Tibial nerve (tissue), 4 donors: ENCODE data around the gene RAB8B.

Experiments used
- EP300 ChIP-seq, 2 donors: sonication (generic); formaldehyde crosslinking; IDR thresholded peaks; one replicate each; pipeline ENCODE4 v1.6.1; 2017; ENCODE audit warnings: antibody characterized with exemption in 2 of 2, mild to moderate bottlenecking in 1 of 2
- POLR2A ChIP-seq, 2 donors: fragments of 450-650 bp; IDR thresholded peaks; one replicate each; pipeline ENCODE4 v1.6.1; 2017; ENCODE audit warnings: antibody characterized with exemption in 2 of 2, mild to moderate bottlenecking in 2 of 2, moderate library complexity in 2 of 2
- TF ChIP-seq, protein P1 (sequence below), 5 experiments: fragments of 200-600 bp in 3 of 5; fragments of 450-650 bp in 2 of 5; sonication (generic) in 3 of 5; IDR thresholded peaks; one replicate each; pipeline ENCODE4 v1.5.1; 2016 to 2019; ENCODE audit warnings: antibody characterized with exemption in 5 of 5, mild to moderate bottlenecking in 3 of 5, moderate library complexity in 2 of 5

DNA sequence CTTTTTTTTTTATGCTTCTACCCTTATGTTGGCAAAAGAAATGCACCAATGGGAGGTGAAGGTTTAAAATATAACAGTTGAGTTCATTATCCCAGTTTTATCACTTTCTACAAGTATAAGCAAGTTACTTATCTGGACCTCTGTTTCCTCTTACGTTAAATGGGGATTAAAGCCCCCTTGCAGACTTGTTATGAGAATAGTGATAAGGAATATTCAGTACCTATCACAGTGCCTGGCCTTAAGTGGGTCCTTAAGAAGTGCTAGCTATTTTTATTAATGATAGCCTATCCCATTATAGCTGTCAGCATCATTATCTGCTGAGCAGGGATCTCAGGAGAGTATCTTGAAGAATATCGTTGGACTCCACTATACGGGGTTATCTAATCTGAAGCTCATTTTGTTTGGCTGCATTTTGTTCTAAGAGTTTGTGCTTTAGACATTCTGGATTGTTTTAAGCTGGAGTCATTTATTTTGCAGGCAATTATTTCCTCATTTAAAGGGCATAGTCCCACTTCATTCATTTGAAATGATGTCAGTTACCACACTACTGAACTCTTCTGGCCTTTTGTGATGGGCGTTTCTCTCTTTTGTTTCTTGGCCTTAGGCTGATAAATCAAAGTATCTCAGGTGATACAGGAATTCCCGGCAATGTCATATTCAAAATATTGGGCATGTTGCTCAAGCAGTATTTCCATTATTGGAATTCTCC, 28.8 kb downstream of the RAB8B start:
- TF ChIP-seq EP300 (IDR thresholded peaks at IDR 0.05) (peak; percentile 57 to 84), POLR2A (IDR thresholded peaks at IDR 0.05) (no peak)
- TF ChIP-seq, protein P1, sequence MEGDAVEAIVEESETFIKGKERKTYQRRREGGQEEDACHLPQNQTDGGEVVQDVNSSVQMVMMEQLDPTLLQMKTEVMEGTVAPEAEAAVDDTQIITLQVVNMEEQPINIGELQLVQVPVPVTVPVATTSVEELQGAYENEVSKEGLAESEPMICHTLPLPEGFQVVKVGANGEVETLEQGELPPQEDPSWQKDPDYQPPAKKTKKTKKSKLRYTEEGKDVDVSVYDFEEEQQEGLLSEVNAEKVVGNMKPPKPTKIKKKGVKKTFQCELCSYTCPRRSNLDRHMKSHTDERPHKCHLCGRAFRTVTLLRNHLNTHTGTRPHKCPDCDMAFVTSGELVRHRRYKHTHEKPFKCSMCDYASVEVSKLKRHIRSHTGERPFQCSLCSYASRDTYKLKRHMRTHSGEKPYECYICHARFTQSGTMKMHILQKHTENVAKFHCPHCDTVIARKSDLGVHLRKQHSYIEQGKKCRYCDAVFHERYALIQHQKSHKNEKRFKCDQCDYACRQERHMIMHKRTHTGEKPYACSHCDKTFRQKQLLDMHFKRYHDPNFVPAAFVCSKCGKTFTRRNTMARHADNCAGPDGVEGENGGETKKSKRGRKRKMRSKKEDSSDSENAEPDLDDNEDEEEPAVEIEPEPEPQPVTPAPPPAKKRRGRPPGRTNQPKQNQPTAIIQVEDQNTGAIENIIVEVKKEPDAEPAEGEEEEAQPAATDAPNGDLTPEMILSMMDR (IDR thresholded peaks at IDR 0.05), result no peak
